Liver (tissue), 9 donors: Measurements from ENCODE around the gene SPATC1L. TPM values are rescaled to one million over a fixed set of nuclear protein-coding genes. Genes with fewer than 3 reads are reported as not detected.

Source experiments
- DNase-seq: peaks from one replicate; pipeline ENCODE4 v3.0.0-alpha.2; 2017; ENCODE audit warnings: low spot score
- H3K27ac ChIP-seq, 2 donors: one replicate each; pipeline ENCODE4 v1.7.0; 2013; ENCODE audit warnings: inconsistent platforms in 2 of 2, low read length in 2 of 2, control low read depth in 1 of 2, low read depth in 1 of 2, mild to moderate bottlenecking in 1 of 2
- H3K27me3 ChIP-seq, 4 donors: one replicate each; pipeline versions ENCODE4 v1.6.1 to v1.7.0; 2013; ENCODE audit warnings: low read length in 3 of 4, inconsistent platforms in 1 of 4, mild to moderate bottlenecking in 1 of 4, moderate library complexity in 1 of 4; ENCODE audit not compliant: control insufficient read depth in 4 of 4, insufficient read depth in 4 of 4
- H3K36me3 ChIP-seq, 4 donors: one replicate each; pipeline versions ENCODE4 v1.6.1 to v1.7.0; 2013; ENCODE audit warnings: low read length in 3 of 4, mild to moderate bottlenecking in 3 of 4, low read depth in 1 of 4, moderate library complexity in 1 of 4; ENCODE audit not compliant: control insufficient read depth in 4 of 4, insufficient read depth in 3 of 4
- H3K4me1 ChIP-seq, 4 donors: one replicate each; pipeline versions ENCODE4 v1.6.1 to v1.7.0; 2013; ENCODE audit warnings: low read length in 3 of 4, mild to moderate bottlenecking in 3 of 4, moderate library complexity in 1 of 4; ENCODE audit not compliant: control insufficient read depth in 4 of 4, insufficient read depth in 4 of 4
- H3K4me3 ChIP-seq, 3 donors: one replicate each; pipeline versions ENCODE4 v1.6.1 to v1.7.0; 2013; ENCODE audit warnings: low read length in 3 of 3, control low read depth in 1 of 3, low read depth in 1 of 3, mild to moderate bottlenecking in 1 of 3
- H3K9ac ChIP-seq, 2 donors: one replicate each; pipeline ENCODE4 v1.7.0; 2013; ENCODE audit warnings: low read length in 2 of 2, mild to moderate bottlenecking in 2 of 2, moderate library complexity in 2 of 2, control low read depth in 1 of 2, low read depth in 1 of 2
- H3K9me3 ChIP-seq, 4 donors: one replicate each; pipeline versions ENCODE4 v1.6.1 to v1.7.0; 2013; ENCODE audit warnings: low read length in 3 of 4; ENCODE audit not compliant: control insufficient read depth in 4 of 4
- CTCF ChIP-seq: fragments of 150-350 bp; IDR thresholded peaks from 2 replicates; pipeline ENCODE4 v1.5.1; 2017; ENCODE audit warnings: improper control_type of control experiment, low read depth, low read length; ENCODE audit not compliant: missing input control
- FOXA1 ChIP-seq: IDR thresholded peaks from 2 replicates; pipeline ENCODE4 v1.6.1; 2016; ENCODE audit warnings: antibody characterized with exemption
- FOXA2 ChIP-seq: IDR thresholded peaks from 2 replicates; pipeline ENCODE4 v1.6.1; 2016; ENCODE audit warnings: antibody characterized with exemption
- GABPA ChIP-seq, 2 donors: IDR thresholded peaks in 1 of 2; conservative IDR thresholded peaks in 1 of 2; 2 replicates each; pipeline ENCODE4 v1.6.1; 2016; ENCODE audit warnings: antibody characterized with exemption in 2 of 2, mild to moderate bottlenecking in 1 of 2, moderate library complexity in 1 of 2
- HNF4G ChIP-seq: IDR thresholded peaks from 2 replicates; pipeline ENCODE4 v1.6.1; 2016; ENCODE audit warnings: antibody characterized with exemption
- JUND ChIP-seq, 2 donors: IDR thresholded peaks; 2 replicates each; pipeline ENCODE4 v1.6.1; 2016; ENCODE audit warnings: antibody characterized with exemption in 2 of 2
- MAX ChIP-seq: IDR thresholded peaks from 2 replicates; pipeline ENCODE4 v1.6.1; 2016; ENCODE audit warnings: antibody characterized with exemption
- NR2F2 ChIP-seq: IDR thresholded peaks from 2 replicates; pipeline ENCODE4 v1.6.1; 2016; ENCODE audit warnings: antibody characterized with exemption
- RAD21 ChIP-seq, 2 donors: IDR thresholded peaks; 2 replicates each; pipeline ENCODE4 v1.6.1; 2016; ENCODE audit warnings: antibody characterized with exemption in 2 of 2, mild to moderate bottlenecking in 2 of 2
- REST ChIP-seq: IDR thresholded peaks from 2 replicates; pipeline ENCODE4 v1.6.1; 2016; ENCODE audit warnings: antibody characterized with exemption, mild to moderate bottlenecking
- RXRA ChIP-seq, 2 donors: IDR thresholded peaks; 2 replicates each; pipeline ENCODE4 v1.6.1; 2017 to 2018; ENCODE audit warnings: antibody characterized with exemption in 2 of 2, mild to moderate bottlenecking in 1 of 2
- SP1 ChIP-seq: IDR thresholded peaks from 2 replicates; pipeline ENCODE4 v1.6.1; 2018; ENCODE audit warnings: antibody characterized with exemption, mild to moderate bottlenecking
- TAF1 ChIP-seq: conservative IDR thresholded peaks from 2 replicates; pipeline ENCODE4 v1.6.1; 2016; ENCODE audit warnings: antibody characterized with exemption, mild to moderate bottlenecking
- YY1 ChIP-seq: IDR thresholded peaks from 2 replicates; pipeline ENCODE4 v1.6.1; 2016; ENCODE audit warnings: antibody characterized with exemption, mild to moderate bottlenecking
- ZBTB33 ChIP-seq: IDR thresholded peaks from 2 replicates; pipeline ENCODE4 v1.6.1; 2016; ENCODE audit warnings: antibody characterized with exemption
- WGBS: extraction: QIAGEN DNeasy Blood & Tissue Kit; methylation state at CpG from one replicate; pipeline ENCODE4 v1.1.7; 2013; 5-methylcytosine and 5-hydroxymethylcytosine counted together
- polyA plus RNA-seq, 2 donors: library from polyadenylated mRNA; stranded (reverse) in 1 of 2; unstranded in 1 of 2; fragments of 200-250 nt in 1 of 2; fragments of >200 nt in 1 of 2; fragmentation: Nextera tagmentation in 1 of 2; extraction: Ambion mirVana in 1 of 2; gene quantifications; one replicate each; pipeline versions ENCODE4 v1.2.1 to v1.2.3, GENCODE V29; 2013 to 2015
- total RNA-seq, 2 donors: library from RNA; depleted of rRNA; stranded (reverse); fragments of >200 nt; gene quantifications; one replicate each; pipeline ENCODE4 v1.2.3, GENCODE V29; 2014
- donor health status: healthy.
- donor health status: healthy.
- donor health status: healthy.
- donor health status: healthy.
- donor health status: healthy.

The SPATC1L gene
- total and polyA plus RNA-seq, 4 donors: 0.33 to 3.5 (median 0.79) TPM

- DNase-seq: peak; percentile 29
- no peaks in the 10 kb centered on the region for H3K36me3 ChIP-seq
- no peak overlapping the region for H3K9ac ChIP-seq
- no peak overlapping the region for H3K4me3 ChIP-seq
- TF ChIP-seq GABPA (IDR thresholded peaks at IDR 0.05 in 1 of 2, conservative IDR thresholded peaks at IDR 0.05 in 1 of 2): no peak
- no peak for TF ChIP-seq HNF4G
- TF ChIP-seq FOXA1: no peak
- no peak for TF ChIP-seq RAD21 (IDR thresholded peaks at IDR 0.05)
- TF ChIP-seq ZBTB33: no peak
- TF ChIP-seq TAF1: no peak
- TF ChIP-seq JUND (IDR thresholded peaks at IDR 0.05): no peak
- no peak for TF ChIP-seq CTCF
- TF ChIP-seq MAX: no peak
- TF ChIP-seq YY1: no peak
- TF ChIP-seq FOXA2: no peak
- TF ChIP-seq RXRA (IDR thresholded peaks at IDR 0.05): no peak
- no peak for TF ChIP-seq SP1
- TF ChIP-seq REST: no peak
- no peak for TF ChIP-seq NR2F2
- 93% methylated on average over 6 of the region's 6 CpGs for WGBS
- H3K27ac ChIP-seq: no peak overlapping the region
- no peaks in the 10 kb centered on the region for H3K4me1 ChIP-seq
- no peaks in the 10 kb centered on the region for H3K27me3 ChIP-seq
- peaks cover 0 to 2% (median 0%) of the 10 kb centered on the region in 4 donors for H3K9me3 ChIP-seq
Measured at GRCh38 chr21:46172863-46173528, 11.3 kb downstream of the SPATC1L start.
